K562 (cell line): ENCODE results near the gene ADGRG1. TPM values are rescaled to one million over a fixed set of nuclear protein-coding genes. Genes with fewer than 3 reads are reported as not detected.

Experiments
- BHLHE40 ChIP-seq: IDR thresholded peaks from 2 replicates; pipeline ENCODE4 v1.6.1; 2011; ENCODE audit warnings: low read length, improper control_type of control experiment
- BRF2 ChIP-seq: IDR thresholded peaks from 3 replicates; pipeline ENCODE4 v1.6.1; 2011; ENCODE audit warnings: borderline replicate concordance, mild to moderate bottlenecking; ENCODE audit not compliant: insufficient read length, insufficient read depth
- CBFA2T3 ChIP-seq: fragments of 450-650 bp; IDR thresholded peaks from 2 replicates; pipeline ENCODE4 v1.6.1; 2017
- CBX2 ChIP-seq: fragments of 200-600 bp; sonication (generic); IDR thresholded peaks from one replicate; pipeline ENCODE4 v1.6.1; 2012; ENCODE audit warnings: mild to moderate bottlenecking, low read length, inconsistent platforms; ENCODE audit not compliant: insufficient read depth, poor library complexity, severe bottlenecking
- EP300 ChIP-seq: IDR thresholded peaks from 2 replicates; pipeline ENCODE4 v1.6.1; 2012; ENCODE audit warnings: low read length, improper control_type of control experiment
- EWSR1 ChIP-seq: fragments of 450-650 bp; IDR thresholded peaks from 2 replicates; pipeline ENCODE4 v1.6.1; 2018; ENCODE audit warnings: borderline replicate concordance, mild to moderate bottlenecking, low read depth, moderate library complexity; ENCODE audit not compliant: partially characterized antibody
- HDGF ChIP-seq: fragments of 450-650 bp; IDR thresholded peaks from 2 replicates; pipeline ENCODE4 v1.6.1; 2016
- HES1 ChIP-seq: fragments of 450-650 bp; IDR thresholded peaks from 2 replicates; pipeline ENCODE4 v1.6.1; 2016; ENCODE audit warnings: low read depth, mild to moderate bottlenecking, moderate library complexity
- HLTF ChIP-seq: fragments of 450-650 bp; IDR thresholded peaks from 2 replicates; pipeline ENCODE4 v1.6.1; 2016
- HOXB6 ChIP-seq: fragments of 250-450 bp; sonication (Bioruptor Pico); IDR thresholded peaks from 2 replicates; pipeline ENCODE4 v1.5.1; 2022; ENCODE audit warnings: mild to moderate bottlenecking, borderline replicate concordance
- HSF4 ChIP-seq: fragments of 250-450 bp; sonication (Bioruptor Pico); IDR thresholded peaks from 2 replicates; pipeline ENCODE4 v2.1.2; 2022; ENCODE audit warnings: mild to moderate bottlenecking, moderate library complexity, borderline replicate concordance
- MEF2A ChIP-seq: IDR thresholded peaks from 2 replicates; pipeline ENCODE4 v1.6.1; 2011; ENCODE audit warnings: low read depth, mild to moderate bottlenecking, low read length, moderate library complexity; ENCODE audit not compliant: control insufficient read depth
- NR1H2 ChIP-seq: sonication (generic); formaldehyde crosslinking; IDR thresholded peaks from 2 replicates; pipeline ENCODE4 v1.4.0; 2020; ENCODE audit warnings: mild to moderate bottlenecking, missing genetic modification reagents
- RAD21 ChIP-seq, 2 experiments: fragments of 250-450 bp in 1 of 2; fragments of 450-650 bp in 1 of 2; sonication (Bioruptor Pico) in 1 of 2; formaldehyde crosslinking in 1 of 2; IDR thresholded peaks in 1 of 2; conservative IDR thresholded peaks in 1 of 2; 2 replicates each; pipeline versions ENCODE4 v1.4.0 to v1.8.0; 2020 to 2022; ENCODE audit warnings: mild to moderate bottlenecking in 2 of 2, moderate library complexity in 1 of 2
- SP1 ChIP-seq: sonication (generic); formaldehyde crosslinking; IDR thresholded peaks from 2 replicates; pipeline ENCODE4 v1.8.1; 2022; ENCODE audit warnings: mild to moderate bottlenecking, missing genetic modification reagents
- SP2 ChIP-seq: IDR thresholded peaks from 2 replicates; pipeline ENCODE4 v1.6.1; 2011; ENCODE audit warnings: mild to moderate bottlenecking, low read depth, low read length, moderate library complexity; ENCODE audit not compliant: poor library complexity, severe bottlenecking; ENCODE audit errors: extremely low read depth
- TAF7 ChIP-seq: fragments of 450-650 bp; IDR thresholded peaks from 2 replicates; pipeline ENCODE4 v1.6.1; 2016; ENCODE audit warnings: missing genetic modification characterization, missing compliant biosample characterization
- ZBTB34 ChIP-seq: fragments of 250-450 bp; sonication (Bioruptor Pico); IDR thresholded peaks from 2 replicates; pipeline ENCODE4 v1.8.0; 2021; ENCODE audit warnings: mild to moderate bottlenecking, moderate library complexity
- ZFP30 ChIP-seq: fragments of 250-450 bp; sonication (Bioruptor Pico); IDR thresholded peaks from 2 replicates; pipeline ENCODE4 v1.8.0; 2022; ENCODE audit warnings: moderate library complexity, mild to moderate bottlenecking, inconsistent platforms, borderline replicate concordance
- ZNF584 ChIP-seq: fragments of 200-800 bp; sonication (Bioruptor generic); IDR thresholded peaks from 2 replicates; pipeline ENCODE4 v1.6.1; 2016; ENCODE audit warnings: low read depth, mild to moderate bottlenecking, missing genetic modification characterization, missing compliant biosample characterization
- polyA plus RNA-seq, 8 experiments: library from polyadenylated mRNA; depleted of rRNA in 4 of 8; stranded (reverse) in 5 of 8; unstranded in 3 of 8; fragments of >200 nt; fragmentation: Nextera tagmentation in 2 of 8; fragmentation: Illumina TruSeq in 1 of 8; extraction: Ambion mirVana in 2 of 8; extraction: Trizol in 1 of 8; gene quantifications; 2 replicates each; pipeline versions ENCODE4 v1.2.1 to v1.2.3, GENCODE V29; 2011 to 2014; ENCODE audit warnings: inconsistent platforms in 1 of 8, missing spikeins in 1 of 8
- total RNA-seq, 7 experiments: library from RNA; depleted of rRNA in 6 of 7; stranded (reverse); fragments of >200 nt in 6 of 7; fragmentation: Illumina TruSeq in 2 of 7; extraction: Trizol in 2 of 7; gene quantifications; 2 replicates each; pipeline versions ENCODE4 v1.2.1 to v1.2.3, GENCODE V29; 2011 to 2021; ENCODE audit warnings: low replicate concordance in 1 of 7
- TF ChIP-seq, protein P1 (sequence below): fragments of 450-650 bp; formaldehyde crosslinking; IDR thresholded peaks from 2 replicates; pipeline ENCODE4 v1.4.0; 2020; ENCODE audit warnings: mild to moderate bottlenecking
- TF ChIP-seq, protein P2 (sequence below): IDR thresholded peaks from 2 replicates; pipeline ENCODE4 v1.6.1; 2012; ENCODE audit warnings: low read depth, low read length, improper control_type of control experiment, borderline replicate concordance

ADGRG1 gene
- total and polyA plus RNA-seq, 9 of the 15 experiments (the other 6 are each of a cell fraction or from before 2014, with no cell fraction given): 0.04 to 0.31 (median 0.16) TPM; not detected in 6

DNA sequence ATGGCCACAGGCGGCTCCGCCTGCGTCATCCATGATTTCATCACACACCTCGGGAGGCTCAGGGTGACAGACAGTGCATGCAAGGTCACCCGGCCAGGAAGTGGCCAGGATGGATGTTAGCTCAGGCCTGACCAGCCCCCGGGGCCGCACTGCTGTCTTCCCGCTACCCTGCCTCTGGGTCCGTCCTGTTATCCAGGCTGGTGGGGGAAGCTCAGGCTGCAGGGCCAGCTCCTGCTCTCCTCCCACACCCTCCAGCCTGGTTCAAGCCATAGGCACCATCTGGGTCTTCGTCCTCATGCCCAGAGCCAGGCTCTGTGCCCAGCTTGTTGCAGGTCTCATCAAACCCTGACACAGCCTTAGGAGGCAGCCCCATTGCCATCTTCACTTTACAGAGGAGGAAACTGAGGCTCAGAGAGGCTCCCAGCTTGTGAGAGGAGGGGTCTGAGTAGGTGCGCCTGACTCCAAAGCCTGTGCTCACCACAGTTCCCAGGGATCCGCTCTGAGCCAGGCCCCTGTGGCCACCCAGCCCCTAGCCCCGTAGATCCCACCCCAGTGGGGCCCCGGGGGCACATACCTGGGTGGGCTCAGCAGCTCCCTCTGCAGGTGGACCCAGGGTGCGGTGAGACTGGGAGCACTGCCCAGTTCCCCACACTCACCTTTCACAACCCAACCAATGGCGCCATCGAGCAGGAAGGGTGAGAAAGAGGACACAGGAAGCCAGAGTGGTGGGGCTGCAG, 39.3 kb downstream of the ADGRG1 start (continued):
- TF ChIP-seq TAF7 (no peak), EP300 (peak; percentile 84), CBX2 (no peak), BRF2 (no peak), ZNF584 (CRISPR knock-in tag) (peak; percentile 94), HOXB6 (CRISPR knock-in tag) (no peak), NR1H2 (no peak), ZFP30 (no peak), HES1 (no peak), SP2 (no peak), EWSR1 (no peak), HSF4 (no peak), SP1 (CRISPR knock-in tag) (no peak), MEF2A (no peak), CBFA2T3 (peak; percentile 31; the same call in 1 of the 2 replicates), BHLHE40 (no peak; the same call in 1 of the 2 replicates), HLTF (no peak; the same call in 1 of the 2 replicates), HDGF (no peak), ZBTB34 (no peak), RAD21 (CRISPR knock-in tag; conservative IDR thresholded peaks at IDR 0.05 in 1 of 2, IDR thresholded peaks at IDR 0.05 in 1 of 2) (0 out of 4 replicates have a peak, but pooled peaks of 1 of the 2 experiments have one; percentile 18)
- TF ChIP-seq, protein P1, sequence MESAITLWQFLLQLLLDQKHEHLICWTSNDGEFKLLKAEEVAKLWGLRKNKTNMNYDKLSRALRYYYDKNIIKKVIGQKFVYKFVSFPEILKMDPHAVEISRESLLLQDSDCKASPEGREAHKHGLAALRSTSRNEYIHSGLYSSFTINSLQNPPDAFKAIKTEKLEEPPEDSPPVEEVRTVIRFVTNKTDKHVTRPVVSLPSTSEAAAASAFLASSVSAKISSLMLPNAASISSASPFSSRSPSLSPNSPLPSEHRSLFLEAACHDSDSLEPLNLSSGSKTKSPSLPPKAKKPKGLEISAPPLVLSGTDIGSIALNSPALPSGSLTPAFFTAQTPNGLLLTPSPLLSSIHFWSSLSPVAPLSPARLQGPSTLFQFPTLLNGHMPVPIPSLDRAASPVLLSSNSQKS: no peak
- TF ChIP-seq, protein P2, sequence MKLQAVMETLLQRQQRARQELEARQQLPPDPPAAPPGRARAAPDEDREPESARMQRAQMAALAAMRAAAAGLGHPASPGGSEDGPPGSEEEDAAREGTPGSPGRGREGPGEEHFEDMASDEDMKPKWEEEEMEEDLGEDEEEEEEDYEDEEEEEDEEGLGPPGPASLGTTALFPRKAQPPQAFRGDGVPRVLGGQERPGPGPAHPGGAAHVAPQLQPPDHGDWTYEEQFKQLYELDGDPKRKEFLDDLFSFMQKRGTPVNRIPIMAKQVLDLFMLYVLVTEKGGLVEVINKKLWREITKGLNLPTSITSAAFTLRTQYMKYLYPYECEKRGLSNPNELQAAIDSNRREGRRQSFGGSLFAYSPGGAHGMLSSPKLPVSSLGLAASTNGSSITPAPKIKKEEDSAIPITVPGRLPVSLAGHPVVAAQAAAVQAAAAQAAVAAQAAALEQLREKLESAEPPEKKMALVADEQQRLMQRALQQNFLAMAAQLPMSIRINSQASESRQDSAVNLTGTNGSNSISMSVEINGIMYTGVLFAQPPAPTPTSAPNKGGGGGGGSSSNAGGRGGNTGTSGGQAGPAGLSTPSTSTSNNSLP: no peak
